HG03432 (cell line): ENCODE results near the gene BEST2.
"Not testable (repeated sequence)": the region's sequence is repeated elsewhere in the genome, so short reads cannot be mapped to it uniquely, and the experiment has no call there.

Experiments used
- ATAC-seq: cut with Tn5 transposase; IDR thresholded peaks from one replicate; pipeline ENCODE4 v1.9.1; 2021; ENCODE audit warnings: mild to moderate bottlenecking, moderate library complexity; ENCODE audit not compliant: unreplicated experiment

BEST2 gene

GRCh38 chr19:12751635-12752034, at the start of gene BEST2:
Gene BEST2, plus strand, starts transcription at chr19:12751791. Its CDS starts 802 bp downstream, at chr19:12752593.
- ATAC-seq: no peak

GRCh38 chr19:12703046-12703445, 48.5 kb upstream of the BEST2 start:
- no peak for ATAC-seq

- ATAC-seq: no peak
Observed at GRCh38 chr19:12705169-12705568, 46.4 kb upstream of the BEST2 start.

GRCh38 chr19:12705654-12706331, 45.8 kb upstream of the BEST2 start:
- ATAC-seq: no peak

- no peak for ATAC-seq
Observed at GRCh38 chr19:12706332-12706718, 45.3 kb upstream of the BEST2 start.

GRCh38 chr19:12708641-12709040, 43.0 kb upstream of the BEST2 start:
- ATAC-seq: no peak

- no peak for ATAC-seq
Observed at GRCh38 chr19:12711187-12711586, 40.4 kb upstream of the BEST2 start.

- not testable (repeated sequence) for ATAC-seq
Observed at GRCh38 chr19:12712077-12712476, 39.5 kb upstream of the BEST2 start.

GRCh38 chr19:12713304-12713703, 38.3 kb upstream of the BEST2 start:
- ATAC-seq: not testable (repeated sequence)

GRCh38 chr19:12715102-12715501, 36.5 kb upstream of the BEST2 start:
- no peak for ATAC-seq

GRCh38 chr19:12715929-12716328, 35.7 kb upstream of the BEST2 start:
- ATAC-seq: no peak

GRCh38 chr19:12720296-12720695, 31.3 kb upstream of the BEST2 start:
- no peak for ATAC-seq

- no peak for ATAC-seq
Observed at GRCh38 chr19:12720851-12721655, 30.5 kb upstream of the BEST2 start.

- peak; percentile 28 for ATAC-seq
Observed at GRCh38 chr19:12721656-12722565, 29.7 kb upstream of the BEST2 start.

GRCh38 chr19:12722566-12723380, 28.8 kb upstream of the BEST2 start:
- ATAC-seq: peak; percentile 71

- no peak for ATAC-seq
Observed at GRCh38 chr19:12723381-12723640, 28.3 kb upstream of the BEST2 start.

- peak; percentile 24 for ATAC-seq
Observed at GRCh38 chr19:12723641-12724426, 27.8 kb upstream of the BEST2 start, which contains the start of gene TNPO2. Gene TNPO2, minus strand, starts transcription at chr19:12723932. Its CDS starts 2,955 bp downstream, at chr19:12720977.

GRCh38 chr19:12725612-12726011, 26.0 kb upstream of the BEST2 start:
- ATAC-seq: not testable (repeated sequence)

GRCh38 chr19:12726988-12727316, 24.6 kb upstream of the BEST2 start:
- ATAC-seq: no peak
